ENCODE data around the gene GLIS1. TPM values are rescaled to one million over a fixed set of nuclear protein-coding genes. Genes with fewer than 3 reads are reported as not detected.
A peak's percentile ranks its signal among the peaks of the same experiment; 100 is the strongest.

GLIS1 gene
- total and polyA plus RNA-seq, 2 of the 8 experiments (the other 6 are each of a cell fraction or from before 2014, with no cell fraction given) = 0.15 to 0.22 TPM

- Histone ChIP-seq H2BK120ac (replicated peaks; ENCODE audit: low read depth, low read length) (no peak overlapping the region), H3K36me3 (ENCODE audit: control insufficient read depth in 2 of 4, insufficient read depth in 4 of 4, low read length in 3 of 4) (no peaks in the 10 kb centered on the region), H3K4ac (replicated peaks; ENCODE audit: insufficient read length, low read depth, low read length) (no peak overlapping the region), H3K56ac (replicated peaks; ENCODE audit: insufficient read length, low read depth, low read length) (no peak overlapping the region), H3K27ac (ENCODE audit: low read depth, low read length) (no peak overlapping the region), H2BK5ac (ENCODE audit: low read depth, low read length) (no peak overlapping the region), H3K23ac (ENCODE audit: insufficient read length) (no peak overlapping the region), H4K20me1 (replicated peaks in 1 of 2; ENCODE audit: control insufficient read depth in 1 of 2, insufficient read depth in 2 of 2, low read length in 2 of 2) (no peaks in the 10 kb centered on the region), H3K23me2 (ENCODE audit: low read depth, low read length) (no peaks in the 10 kb centered on the region), H2BK12ac (ENCODE audit: low read depth, low read length) (no peak overlapping the region), H2AK5ac (ENCODE audit: low read depth, low read length) (no peak overlapping the region), H3K79me1 (ENCODE audit: low read depth, low read length) (no peaks in the 10 kb centered on the region), H2BK20ac (ENCODE audit: low read length) (no peak overlapping the region), H3K4me2 (ENCODE audit: insufficient read depth in 1 of 2, low read depth in 2 of 2, low read length in 2 of 2) (no peak overlapping the region), H4K91ac (replicated peaks; ENCODE audit: insufficient read length, low read length) (no peak overlapping the region), H4K5ac (ENCODE audit: insufficient read length, low read depth, low read length) (no peak overlapping the region), H3K9me3 (ENCODE audit: insufficient read depth in 2 of 2, low read depth in 1 of 2, low read length in 1 of 2) (no peaks in the 10 kb centered on the region), H3K18ac (ENCODE audit: extremely low read depth, low read length) (no peak overlapping the region), H2BK15ac (ENCODE audit: low read length) (no peak overlapping the region), H4K8ac (ENCODE audit: extremely low read depth, insufficient read depth, low read length) (no peak overlapping the region; the same call in 1 of the 2 replicates), H3K79me2 (ENCODE audit: control insufficient read depth in 1 of 2, insufficient read depth in 2 of 2, low read length in 2 of 2) (no peaks in the 10 kb centered on the region), H3K27me3 (replicated peaks in 1 of 4; ENCODE audit: control insufficient read depth in 3 of 4, extremely low read depth in 1 of 4, insufficient read depth in 3 of 4, low read length in 3 of 4) (no peaks in the 10 kb centered on the region; a peak in 1 of 7 replicates), H3K4me3 (ENCODE audit: extremely low read depth in 1 of 4, insufficient read depth in 2 of 4, low read depth in 3 of 4, low read length in 4 of 4) (no peak overlapping the region), H3K14ac (ENCODE audit: insufficient read length) (no peak overlapping the region), H3K4me1 (replicated peaks in 1 of 4; ENCODE audit: control insufficient read depth in 3 of 4, insufficient read depth in 4 of 4, low read length in 3 of 4) (peaks cover 0 to 8% (median 6%) of the 10 kb centered on the region in 4 experiments; a peak in 5 of 7 replicates), H2AFZ (ENCODE audit: low read length) (no peak overlapping the region), H3K9ac (replicated peaks in 1 of 4; ENCODE audit: extremely low read depth in 1 of 4, low read depth in 3 of 4, low read length in 3 of 4) (no peak overlapping the region)
- WGBS, 2 experiments (ENCODE audit: extremely low coverage in 1 of 2, insufficient coverage in 1 of 2, insufficient read length in 1 of 2, insufficient replicate concordance in 2 of 2, low coverage in 1 of 2, low lambda C conversion rate in 2 of 2, missing lambda C conversion rate in 1 of 2) = 86% methylated on average over 6 of the region's 8 CpGs; no CpG with 5 or more reads in 1 of the 2 experiments
- TF ChIP-seq USF2 (IDR thresholded peaks at IDR 0.05; ENCODE audit: low read length) = no peak
- no peak for TF ChIP-seq SP4 (IDR thresholded peaks at IDR 0.05; ENCODE audit: low read length)
- TF ChIP-seq YY1 (IDR thresholded peaks at IDR 0.05; ENCODE audit: low read depth, low read length) = no peak
- TF ChIP-seq, protein P1, sequence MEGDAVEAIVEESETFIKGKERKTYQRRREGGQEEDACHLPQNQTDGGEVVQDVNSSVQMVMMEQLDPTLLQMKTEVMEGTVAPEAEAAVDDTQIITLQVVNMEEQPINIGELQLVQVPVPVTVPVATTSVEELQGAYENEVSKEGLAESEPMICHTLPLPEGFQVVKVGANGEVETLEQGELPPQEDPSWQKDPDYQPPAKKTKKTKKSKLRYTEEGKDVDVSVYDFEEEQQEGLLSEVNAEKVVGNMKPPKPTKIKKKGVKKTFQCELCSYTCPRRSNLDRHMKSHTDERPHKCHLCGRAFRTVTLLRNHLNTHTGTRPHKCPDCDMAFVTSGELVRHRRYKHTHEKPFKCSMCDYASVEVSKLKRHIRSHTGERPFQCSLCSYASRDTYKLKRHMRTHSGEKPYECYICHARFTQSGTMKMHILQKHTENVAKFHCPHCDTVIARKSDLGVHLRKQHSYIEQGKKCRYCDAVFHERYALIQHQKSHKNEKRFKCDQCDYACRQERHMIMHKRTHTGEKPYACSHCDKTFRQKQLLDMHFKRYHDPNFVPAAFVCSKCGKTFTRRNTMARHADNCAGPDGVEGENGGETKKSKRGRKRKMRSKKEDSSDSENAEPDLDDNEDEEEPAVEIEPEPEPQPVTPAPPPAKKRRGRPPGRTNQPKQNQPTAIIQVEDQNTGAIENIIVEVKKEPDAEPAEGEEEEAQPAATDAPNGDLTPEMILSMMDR (IDR thresholded peaks at IDR 0.05; ENCODE audit: control extremely low read depth in 1 of 3, insufficient read depth in 1 of 3, low read depth in 1 of 3, low read length in 3 of 3) = 0 out of 4 replicates have a peak, but pooled peaks of 1 of the 3 experiments have one; percentile 3
- ChIA-PET POLR2A (ENCODE audit: partially characterized antibody) (no interaction called here), CTCF (ENCODE audit: partially characterized antibody) (interaction anchor here (0.6 to 9.1 kb wide), 4 partner anchors 11 to 192 kb away, joined by 3 to 74 read pairs (median 3); no protein-coding TSS in a partner anchor)
- FAIRE-seq (no peak), DNase-seq (ENCODE audit: low read depth in 1 of 2, low spot score in 2 of 2) (no peak)
Measured at GRCh38 chr1:53693339-53693738, 45.6 kb downstream of the GLIS1 start.

Measured in H1 (cell line).